ENCODE results near the gene UBR2.

UBR2 gene

GRCh38 chr6:42547407-42548329, 16.2 kb upstream of the UBR2 start:
- no peak overlapping the region for H2BK5ac ChIP-seq (ENCODE audit: low read length)
- peak; percentile 75 for DNase-seq (ENCODE audit: low spot score)

GRCh38 chr6:42550277-42550676, 13.6 kb upstream of the UBR2 start:
- H3K9me3 ChIP-seq (replicated peaks in 1 of 2; ENCODE audit: control insufficient read depth in 2 of 2, insufficient read depth in 1 of 2, low read depth in 1 of 2, low read length in 2 of 2), result peaks cover 0 to 1% of the 10 kb centered on the region in 2 donors
- no peak overlapping the region for H2AFZ ChIP-seq (ENCODE audit: low read length)
- H3K27ac ChIP-seq (replicated peaks; ENCODE audit: low read length), result no peak overlapping the region
- no peak overlapping the region for H3K23ac ChIP-seq (ENCODE audit: low read depth, low read length, poor library complexity)
- H2AK5ac ChIP-seq (ENCODE audit: low read depth, low read length), result no peak overlapping the region
- H3K14ac ChIP-seq (ENCODE audit: low read length), result no peak overlapping the region
- H2BK12ac ChIP-seq (ENCODE audit: low read length), result no peak overlapping the region
- H3K4me2 ChIP-seq (ENCODE audit: insufficient read depth, low read length, poor library complexity, severe bottlenecking), result no peak overlapping the region
- no peak overlapping the region for H4K8ac ChIP-seq (ENCODE audit: low read depth, low read length)
- H3K36me3 ChIP-seq (replicated peaks in 1 of 2; ENCODE audit: control insufficient read depth in 2 of 2, insufficient read depth in 2 of 2, low read length in 2 of 2), result no peaks in the 10 kb centered on the region
- no peak overlapping the region for H3K4ac ChIP-seq (ENCODE audit: low read length)
- no CpG with 5 or more reads among the region's 1 CpG for WGBS, 2 donors (ENCODE audit: extremely low coverage in 2 of 2, insufficient read length in 2 of 2, insufficient replicate concordance in 1 of 2)
- no peak overlapping the region for H2BK15ac ChIP-seq (ENCODE audit: low read length)
- DNase-seq (ENCODE audit: low spot score), result no peak
- H3K18ac ChIP-seq (ENCODE audit: low read length), result no peak overlapping the region
- H3K9ac ChIP-seq (ENCODE audit: low read depth, low read length, poor library complexity), result no peak overlapping the region
- H3K4me3 ChIP-seq (ENCODE audit: low read length in 2 of 2), result no peak overlapping the region
- H4K91ac ChIP-seq (ENCODE audit: low read depth, low read length, poor library complexity), result no peak overlapping the region
- H2BK5ac ChIP-seq (ENCODE audit: low read length), result no peak overlapping the region
- no peak overlapping the region for H2BK120ac ChIP-seq (ENCODE audit: low read depth, low read length)
- H3K4me1 ChIP-seq (ENCODE audit: control insufficient read depth in 2 of 2, insufficient read depth in 1 of 2, low read depth in 1 of 2, low read length in 2 of 2), result peaks cover 4 to 6% of the 10 kb centered on the region in 2 donors
- no peaks in the 10 kb centered on the region for H3K27me3 ChIP-seq (ENCODE audit: control insufficient read depth in 3 of 3, insufficient read depth in 3 of 3, low read depth in 1 of 3, low read length in 3 of 3)
- no peaks in the 10 kb centered on the region for H3K79me1 ChIP-seq (ENCODE audit: low read depth, low read length)

More at GRCh38 chr6:42547407-42548329, 16.2 kb upstream of the UBR2 start:
- WGBS, 2 donors (ENCODE audit: extremely low coverage in 2 of 2, insufficient read length in 2 of 2, insufficient replicate concordance in 1 of 2), result no CpG with 5 or more reads among the region's 27 CpGs
- Histone ChIP-seq H4K91ac (ENCODE audit: low read depth, low read length, poor library complexity) (no peak overlapping the region), H2BK12ac (ENCODE audit: low read length) (no peak overlapping the region), H3K4me1 (ENCODE audit: control insufficient read depth in 2 of 2, insufficient read depth in 1 of 2, low read depth in 1 of 2, low read length in 2 of 2) (peaks cover 4 to 6% of the 10 kb centered on the region in 2 donors), H2BK15ac (ENCODE audit: low read length) (peak overlapping the region; percentile 76), H3K4me2 (ENCODE audit: insufficient read depth, low read length, poor library complexity, severe bottlenecking) (peak overlapping the region; percentile 48), H3K9me3 (replicated peaks in 1 of 2; ENCODE audit: control insufficient read depth in 2 of 2, insufficient read depth in 1 of 2, low read depth in 1 of 2, low read length in 2 of 2) (peaks cover 0 to 1% of the 10 kb centered on the region in 2 donors), H4K8ac (ENCODE audit: low read depth, low read length) (no peak overlapping the region), H2AK5ac (ENCODE audit: low read depth, low read length) (no peak overlapping the region), H3K27ac (replicated peaks; ENCODE audit: low read length) (no peak overlapping the region), H3K36me3 (replicated peaks in 1 of 2; ENCODE audit: control insufficient read depth in 2 of 2, insufficient read depth in 2 of 2, low read length in 2 of 2) (no peaks in the 10 kb centered on the region), H3K23ac (ENCODE audit: low read depth, low read length, poor library complexity) (no peak overlapping the region), H3K27me3 (ENCODE audit: control insufficient read depth in 3 of 3, insufficient read depth in 3 of 3, low read depth in 1 of 3, low read length in 3 of 3) (no peaks in the 10 kb centered on the region), H3K4me3 (ENCODE audit: low read length in 2 of 2) (peak overlapping the region; percentile 44 to 70), H3K79me1 (ENCODE audit: low read depth, low read length) (no peaks in the 10 kb centered on the region), H3K18ac (ENCODE audit: low read length) (peak overlapping the region; percentile 62), H3K14ac (ENCODE audit: low read length) (no peak overlapping the region), H2BK120ac (ENCODE audit: low read depth, low read length) (no peak overlapping the region), H3K4ac (ENCODE audit: low read length) (no peak overlapping the region), H2AFZ (ENCODE audit: low read length) (peak overlapping the region; percentile 79), H3K9ac (ENCODE audit: low read depth, low read length, poor library complexity) (no peak overlapping the region)

- Histone ChIP-seq H3K27me3 (ENCODE audit: control insufficient read depth in 3 of 3, insufficient read depth in 3 of 3, low read depth in 1 of 3, low read length in 3 of 3) (no peaks in the 10 kb centered on the region), H3K27ac (replicated peaks; ENCODE audit: low read length) (no peak overlapping the region), H3K9me3 (replicated peaks in 1 of 2; ENCODE audit: control insufficient read depth in 2 of 2, insufficient read depth in 1 of 2, low read depth in 1 of 2, low read length in 2 of 2) (peaks cover 0 to 1% of the 10 kb centered on the region in 2 donors), H2BK5ac (ENCODE audit: low read length) (no peak overlapping the region), H3K4me3 (ENCODE audit: low read length in 2 of 2) (no peak overlapping the region), H3K4ac (ENCODE audit: low read length) (no peak overlapping the region), H3K36me3 (replicated peaks in 1 of 2; ENCODE audit: control insufficient read depth in 2 of 2, insufficient read depth in 2 of 2, low read length in 2 of 2) (no peaks in the 10 kb centered on the region), H3K79me1 (ENCODE audit: low read depth, low read length) (no peaks in the 10 kb centered on the region), H3K23ac (ENCODE audit: low read depth, low read length, poor library complexity) (no peak overlapping the region), H4K8ac (ENCODE audit: low read depth, low read length) (no peak overlapping the region), H2AK5ac (ENCODE audit: low read depth, low read length) (no peak overlapping the region), H3K9ac (ENCODE audit: low read depth, low read length, poor library complexity) (no peak overlapping the region), H2BK12ac (ENCODE audit: low read length) (no peak overlapping the region), H2BK120ac (ENCODE audit: low read depth, low read length) (no peak overlapping the region), H3K4me1 (ENCODE audit: control insufficient read depth in 2 of 2, insufficient read depth in 1 of 2, low read depth in 1 of 2, low read length in 2 of 2) (peaks cover 4 to 6% of the 10 kb centered on the region in 2 donors), H2AFZ (ENCODE audit: low read length) (no peak overlapping the region), H3K18ac (ENCODE audit: low read length) (no peak overlapping the region), H3K4me2 (ENCODE audit: insufficient read depth, low read length, poor library complexity, severe bottlenecking) (no peak overlapping the region), H2BK15ac (ENCODE audit: low read length) (no peak overlapping the region), H4K91ac (ENCODE audit: low read depth, low read length, poor library complexity) (no peak overlapping the region), H3K14ac (ENCODE audit: low read length) (no peak overlapping the region)
- no peak for DNase-seq (ENCODE audit: low spot score)
- no CpG with 5 or more reads among the region's 1 CpG for WGBS, 2 donors (ENCODE audit: extremely low coverage in 2 of 2, insufficient read length in 2 of 2, insufficient replicate concordance in 1 of 2)
Measured at GRCh38 chr6:42551217-42551616, 12.6 kb upstream of the UBR2 start.

- Histone ChIP-seq H3K4ac (ENCODE audit: low read length) (no peak overlapping the region), H3K9me3 (replicated peaks in 1 of 2; ENCODE audit: control insufficient read depth in 2 of 2, insufficient read depth in 1 of 2, low read depth in 1 of 2, low read length in 2 of 2) (peaks cover 0 to 1% of the 10 kb centered on the region in 2 donors), H3K27me3 (ENCODE audit: control insufficient read depth in 3 of 3, insufficient read depth in 3 of 3, low read depth in 1 of 3, low read length in 3 of 3) (no peaks in the 10 kb centered on the region), H4K8ac (ENCODE audit: low read depth, low read length) (no peak overlapping the region), H3K4me3 (ENCODE audit: low read length in 2 of 2) (no peak overlapping the region), H2BK12ac (ENCODE audit: low read length) (no peak overlapping the region), H3K9ac (ENCODE audit: low read depth, low read length, poor library complexity) (no peak overlapping the region), H4K91ac (ENCODE audit: low read depth, low read length, poor library complexity) (no peak overlapping the region), H2BK120ac (ENCODE audit: low read depth, low read length) (no peak overlapping the region), H3K18ac (ENCODE audit: low read length) (no peak overlapping the region), H3K4me1 (ENCODE audit: control insufficient read depth in 2 of 2, insufficient read depth in 1 of 2, low read depth in 1 of 2, low read length in 2 of 2) (peaks cover 2 to 4% of the 10 kb centered on the region in 2 donors), H3K27ac (replicated peaks; ENCODE audit: low read length) (no peak overlapping the region), H2AFZ (ENCODE audit: low read length) (no peak overlapping the region), H2AK5ac (ENCODE audit: low read depth, low read length) (no peak overlapping the region), H2BK15ac (ENCODE audit: low read length) (no peak overlapping the region), H3K23ac (ENCODE audit: low read depth, low read length, poor library complexity) (no peak overlapping the region), H3K79me1 (ENCODE audit: low read depth, low read length) (no peaks in the 10 kb centered on the region), H2BK5ac (ENCODE audit: low read length) (no peak overlapping the region), H3K36me3 (replicated peaks in 1 of 2; ENCODE audit: control insufficient read depth in 2 of 2, insufficient read depth in 2 of 2, low read length in 2 of 2) (no peaks in the 10 kb centered on the region), H3K4me2 (ENCODE audit: insufficient read depth, low read length, poor library complexity, severe bottlenecking) (no peak overlapping the region), H3K14ac (ENCODE audit: low read length) (no peak overlapping the region)
- no CpG with 5 or more reads among the region's 5 CpGs for WGBS, 2 donors (ENCODE audit: extremely low coverage in 2 of 2, insufficient read length in 2 of 2, insufficient replicate concordance in 1 of 2)
- DNase-seq (ENCODE audit: low spot score), result no peak
Measured at GRCh38 chr6:42552380-42552779, 11.4 kb upstream of the UBR2 start.

All from neuronal stem cell (in vitro differentiated cells).